Spleen (tissue), 7 donors: ENCODE results near the gene PCED1B.

Experiments used
- POLR2A ChIP-seq, 3 donors: fragments of 450-650 bp; IDR thresholded peaks; one replicate each; pipeline ENCODE4 v1.5.1; 2017; ENCODE audit warnings: antibody characterized with exemption in 3 of 3, mild to moderate bottlenecking in 1 of 3
- TF ChIP-seq, protein P1 (sequence below), 11 experiments: fragments of 200-600 bp in 7 of 11; fragments of 450-650 bp in 4 of 11; sonication (generic) in 4 of 11; IDR thresholded peaks in 8 of 11; conservative IDR thresholded peaks in 3 of 11; 1 replicate in 7 of 11; 2 replicates in 4 of 11; pipeline versions ENCODE4 v1.4.0 to v1.8.0; 2016 to 2021; ENCODE audit warnings: antibody characterized with exemption in 11 of 11, inconsistent platforms in 4 of 11, mild to moderate bottlenecking in 1 of 11
- donor health status: DM: no; HTN: no; CAD: no; lungs with moderate emphysema.
- donor health status: DM: no; HTN: no; CAD: no.
- donor health status: DM: no; HTN: no; CAD: no.

DNA sequence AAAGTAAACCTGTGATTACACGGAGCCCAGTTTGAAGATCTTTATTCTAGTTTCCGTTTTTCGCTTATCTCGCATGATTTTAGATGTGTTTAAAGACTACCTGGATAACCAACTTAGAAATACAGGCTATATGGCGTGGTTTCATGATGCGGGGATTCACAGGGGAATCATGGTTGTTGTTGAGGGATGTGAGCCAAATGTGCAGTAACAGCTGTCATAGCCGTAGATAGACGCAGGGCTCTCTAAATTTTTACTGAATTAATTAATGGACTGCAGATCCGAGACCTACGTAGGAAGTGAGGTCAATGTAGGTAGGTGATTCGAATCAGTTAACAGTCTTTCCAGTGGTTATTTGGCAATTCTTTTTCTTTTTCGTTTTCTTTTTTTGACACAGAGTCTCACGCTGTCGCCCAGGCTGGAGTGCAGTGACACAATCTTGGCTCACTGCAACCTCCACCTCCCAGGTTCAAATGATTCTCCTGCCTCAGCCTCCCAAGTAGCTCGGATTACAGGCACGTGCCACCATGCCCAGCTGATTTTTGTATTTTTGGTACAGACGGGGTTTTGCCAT lies 145.2 kb downstream of the PCED1B start:
- no peak for TF ChIP-seq POLR2A (IDR thresholded peaks at IDR 0.05)
- TF ChIP-seq, protein P1, sequence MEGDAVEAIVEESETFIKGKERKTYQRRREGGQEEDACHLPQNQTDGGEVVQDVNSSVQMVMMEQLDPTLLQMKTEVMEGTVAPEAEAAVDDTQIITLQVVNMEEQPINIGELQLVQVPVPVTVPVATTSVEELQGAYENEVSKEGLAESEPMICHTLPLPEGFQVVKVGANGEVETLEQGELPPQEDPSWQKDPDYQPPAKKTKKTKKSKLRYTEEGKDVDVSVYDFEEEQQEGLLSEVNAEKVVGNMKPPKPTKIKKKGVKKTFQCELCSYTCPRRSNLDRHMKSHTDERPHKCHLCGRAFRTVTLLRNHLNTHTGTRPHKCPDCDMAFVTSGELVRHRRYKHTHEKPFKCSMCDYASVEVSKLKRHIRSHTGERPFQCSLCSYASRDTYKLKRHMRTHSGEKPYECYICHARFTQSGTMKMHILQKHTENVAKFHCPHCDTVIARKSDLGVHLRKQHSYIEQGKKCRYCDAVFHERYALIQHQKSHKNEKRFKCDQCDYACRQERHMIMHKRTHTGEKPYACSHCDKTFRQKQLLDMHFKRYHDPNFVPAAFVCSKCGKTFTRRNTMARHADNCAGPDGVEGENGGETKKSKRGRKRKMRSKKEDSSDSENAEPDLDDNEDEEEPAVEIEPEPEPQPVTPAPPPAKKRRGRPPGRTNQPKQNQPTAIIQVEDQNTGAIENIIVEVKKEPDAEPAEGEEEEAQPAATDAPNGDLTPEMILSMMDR (IDR thresholded peaks at IDR 0.05 in 8 of 11, conservative IDR thresholded peaks at IDR 0.05 in 3 of 11): no peak
